ENCODE results near the gene APOB. TPM values are rescaled to one million over a fixed set of nuclear protein-coding genes. Genes with fewer than 3 reads are reported as not detected.

Gene APOB
- total RNA-seq, 2 experiments from 2014 or later: not detected

DNA sequence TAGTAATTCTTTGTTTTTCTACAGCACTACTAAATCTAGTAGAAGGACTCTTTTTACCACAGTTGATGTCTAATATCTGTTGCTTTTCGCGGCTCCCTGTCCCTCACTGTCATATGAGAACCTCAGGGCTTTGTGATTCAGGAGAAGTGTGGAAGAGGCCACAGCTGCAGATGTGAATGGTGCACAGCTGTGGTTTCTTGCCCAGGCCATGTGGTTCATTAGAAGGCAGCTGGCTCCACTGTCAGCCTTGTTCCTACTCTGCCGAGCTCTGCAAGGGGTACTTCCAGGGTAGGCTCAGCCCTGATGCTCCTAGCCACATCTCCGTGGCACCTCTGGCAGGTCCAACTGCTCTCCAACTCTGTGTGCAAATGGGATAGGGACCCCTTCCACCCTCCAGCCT is 83.9 kb downstream of the APOB start:
- intact Hi-C loops (cut with micrococcal nuclease): loop anchor here (5.0 kb wide), 1 partner anchor 178 kb away; no protein-coding TSS in a partner anchor
- ChIA-PET POLR2A (no interaction called here), CTCF (interaction anchor here (1.1 to 10.4 kb wide), 3 partner anchors 178 to 298 kb away, joined by 3 to 186 read pairs (median 3); no protein-coding TSS in a partner anchor)
- DNase-seq (no peak), ATAC-seq (no peak)
- H3K4me3 Mint-ChIP-seq: no peak overlapping the region
- H3K9me3 Mint-ChIP-seq: no peaks in the 10 kb centered on the region
- no peaks in the 10 kb centered on the region for H3K4me1 Mint-ChIP-seq (ENCODE audit: low read depth)
- TF ChIP-seq, protein P1, sequence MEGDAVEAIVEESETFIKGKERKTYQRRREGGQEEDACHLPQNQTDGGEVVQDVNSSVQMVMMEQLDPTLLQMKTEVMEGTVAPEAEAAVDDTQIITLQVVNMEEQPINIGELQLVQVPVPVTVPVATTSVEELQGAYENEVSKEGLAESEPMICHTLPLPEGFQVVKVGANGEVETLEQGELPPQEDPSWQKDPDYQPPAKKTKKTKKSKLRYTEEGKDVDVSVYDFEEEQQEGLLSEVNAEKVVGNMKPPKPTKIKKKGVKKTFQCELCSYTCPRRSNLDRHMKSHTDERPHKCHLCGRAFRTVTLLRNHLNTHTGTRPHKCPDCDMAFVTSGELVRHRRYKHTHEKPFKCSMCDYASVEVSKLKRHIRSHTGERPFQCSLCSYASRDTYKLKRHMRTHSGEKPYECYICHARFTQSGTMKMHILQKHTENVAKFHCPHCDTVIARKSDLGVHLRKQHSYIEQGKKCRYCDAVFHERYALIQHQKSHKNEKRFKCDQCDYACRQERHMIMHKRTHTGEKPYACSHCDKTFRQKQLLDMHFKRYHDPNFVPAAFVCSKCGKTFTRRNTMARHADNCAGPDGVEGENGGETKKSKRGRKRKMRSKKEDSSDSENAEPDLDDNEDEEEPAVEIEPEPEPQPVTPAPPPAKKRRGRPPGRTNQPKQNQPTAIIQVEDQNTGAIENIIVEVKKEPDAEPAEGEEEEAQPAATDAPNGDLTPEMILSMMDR (IDR thresholded peaks at IDR 0.05): no peak
- H3K36me3 Mint-ChIP-seq (ENCODE audit: low read depth): no peaks in the 10 kb centered on the region
- H3K27ac Mint-ChIP-seq: no peak overlapping the region
- peaks cover 8% of the 10 kb centered on the region for H3K27me3 Mint-ChIP-seq

DNA sequence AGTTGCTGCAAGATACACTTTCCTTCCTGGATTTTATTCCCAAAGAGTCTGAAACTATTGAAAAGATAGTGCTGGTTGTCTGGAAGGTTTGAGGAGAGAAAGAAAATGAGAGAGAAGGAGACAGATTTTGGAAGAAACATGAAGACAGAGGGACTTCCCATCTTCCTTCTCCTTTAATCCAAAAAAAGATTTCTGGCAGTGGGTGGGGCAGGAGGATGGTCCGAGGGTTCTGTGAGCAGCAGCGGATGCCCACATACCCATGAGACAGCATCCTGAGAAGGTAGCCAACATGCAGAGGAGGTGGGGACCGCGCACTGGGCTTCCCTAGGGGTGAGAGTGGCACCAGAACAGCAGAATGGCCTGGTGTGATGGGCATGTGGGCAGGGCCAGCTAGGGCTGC is 84.6 kb downstream of the APOB start:
- Mint-ChIP-seq H3K36me3 (ENCODE audit: low read depth) (no peaks in the 10 kb centered on the region), H3K4me3 (no peak overlapping the region)
- TF ChIP-seq, protein P1 (IDR thresholded peaks at IDR 0.05): no peak

DNA sequence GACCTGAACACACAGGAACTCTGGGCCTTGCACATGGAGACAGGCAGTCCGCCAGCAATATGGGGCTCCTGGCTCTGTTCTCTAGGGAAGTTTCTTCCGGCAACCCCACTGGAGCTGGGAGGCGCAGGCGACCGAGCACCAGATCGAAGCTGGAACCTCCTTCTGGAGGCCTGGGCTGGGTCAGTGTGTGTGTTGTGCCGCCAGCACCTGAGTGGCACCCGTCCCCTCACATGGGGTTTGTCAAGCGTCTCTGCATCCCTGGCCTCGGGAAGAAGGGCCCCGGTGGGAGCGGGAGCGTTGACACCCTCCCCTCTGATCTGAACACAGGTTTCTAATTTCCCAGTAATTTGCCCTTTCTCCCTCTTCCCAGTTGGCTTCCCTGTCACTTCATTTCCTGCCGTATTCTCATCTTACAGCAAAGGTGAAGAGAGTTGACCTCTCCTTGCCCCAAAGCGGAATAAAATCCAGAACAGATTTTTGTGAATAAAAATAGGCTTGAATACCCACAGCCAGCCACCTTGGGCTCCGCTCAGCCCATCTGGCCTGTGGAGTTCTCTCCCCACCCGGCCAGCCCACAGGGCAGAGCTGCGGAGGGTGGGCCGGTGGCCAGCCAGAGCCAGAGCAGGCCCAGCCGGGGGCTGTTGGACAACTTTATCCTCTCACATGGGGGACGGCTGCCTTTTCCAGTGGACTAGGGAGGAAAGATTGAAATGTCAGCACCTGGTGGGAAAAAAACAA is 85.9 kb downstream of the APOB start:
- CTCF ChIA-PET: interaction anchor here (1.0 to 1.5 kb wide), 2 partner anchors 177 to 296 kb away, joined by 3 read pairs; no protein-coding TSS in a partner anchor
- Mint-ChIP-seq H3K9me3 (no peaks in the 10 kb centered on the region), H3K36me3 (ENCODE audit: low read depth) (no peaks in the 10 kb centered on the region), H3K4me1 (ENCODE audit: low read depth) (no peaks in the 10 kb centered on the region), H3K27me3 (peaks cover 5% of the 10 kb centered on the region), H3K4me3 (no peak overlapping the region), H3K27ac (no peak overlapping the region)
- DNase-seq (no peak), ATAC-seq (no peak)
- POLR2A ChIA-PET: interaction anchor here (0.6 kb wide), 1 partner anchor 74 kb away, joined by 3 read pairs; no protein-coding TSS in a partner anchor
- intact Hi-C loops (cut with micrococcal nuclease): no loop called here
- TF ChIP-seq, protein P1 (IDR thresholded peaks at IDR 0.05): no peak

More for the DNA sequence above, 84.6 kb downstream of the APOB start:
- POLR2A ChIA-PET: no interaction called here
- Mint-ChIP-seq H3K9me3 (no peaks in the 10 kb centered on the region), H3K27ac (no peak overlapping the region), H3K4me1 (ENCODE audit: low read depth) (no peaks in the 10 kb centered on the region), H3K27me3 (peaks cover 8% of the 10 kb centered on the region)
- DNase-seq (no peak), ATAC-seq (no peak)
- intact Hi-C loops (cut with micrococcal nuclease): no loop called here
- CTCF ChIA-PET: interaction anchor here (1.0 to 10.4 kb wide), 2 partner anchors 281 to 297 kb away, joined by 3 to 186 read pairs; no protein-coding TSS in a partner anchor

DNA sequence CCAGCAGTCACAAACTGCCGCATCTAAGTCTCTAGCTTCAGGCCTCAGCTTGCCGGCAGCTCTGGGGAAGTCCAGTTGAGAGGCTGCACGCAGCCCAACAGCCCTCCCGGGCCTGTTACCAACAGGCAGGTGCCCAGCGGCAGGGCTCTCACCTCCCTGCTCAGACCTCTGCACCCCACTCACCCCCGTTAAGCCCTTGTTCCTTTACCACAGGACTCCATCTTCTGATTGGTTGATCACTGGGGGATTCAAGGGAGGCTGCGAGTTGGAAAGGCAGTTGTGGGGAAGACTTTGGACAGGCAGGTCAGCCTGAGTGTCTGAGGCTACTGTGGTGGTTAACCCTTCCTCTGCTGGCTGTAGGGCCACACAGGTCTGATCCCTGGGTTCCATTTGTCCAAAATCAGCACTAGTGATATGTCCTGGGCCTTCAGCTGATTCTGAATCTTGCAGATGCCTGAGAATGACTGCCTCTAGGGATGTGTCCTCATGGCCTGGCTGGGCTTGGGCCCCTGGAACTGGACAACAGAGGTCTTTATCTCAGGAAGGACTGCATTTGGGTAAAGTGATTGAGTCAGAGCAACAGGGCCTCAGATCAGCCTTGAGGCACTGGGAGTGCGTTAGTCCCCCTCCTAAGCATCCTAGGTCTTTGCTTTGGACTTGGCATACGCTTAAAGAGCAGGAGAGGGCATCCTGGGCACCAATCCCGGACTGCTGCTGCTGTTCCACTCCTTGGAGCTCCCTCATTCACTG is 88.4 kb downstream of the APOB start:
- DNase-seq: no peak
- H3K27me3 Mint-ChIP-seq: peaks cover 2% of the 10 kb centered on the region
- TF ChIP-seq, protein P1 (IDR thresholded peaks at IDR 0.05): no peak
- CTCF ChIA-PET: no interaction called here
- intact Hi-C loops (cut with micrococcal nuclease): no loop called here
- H3K27ac Mint-ChIP-seq: no peak overlapping the region
- ATAC-seq: no peak
- no peak overlapping the region for H3K4me3 Mint-ChIP-seq
- no peaks in the 10 kb centered on the region for H3K4me1 Mint-ChIP-seq (ENCODE audit: low read depth)
- POLR2A ChIA-PET: no interaction called here
- no peaks in the 10 kb centered on the region for H3K36me3 Mint-ChIP-seq (ENCODE audit: low read depth)
- no peaks in the 10 kb centered on the region for H3K9me3 Mint-ChIP-seq
